Adrenal gland (tissue), 12 donors: ENCODE data around the gene CACHD1. TPM values are rescaled to one million over a fixed set of nuclear protein-coding genes. Genes with fewer than 3 reads are reported as not detected.

Source experiments
- DNase-seq, 7 donors: peaks; one replicate each; pipeline ENCODE4 v3.0.0-alpha.2; 2019 to 2020
- H3K27ac ChIP-seq, 5 donors: fragments of 200-600 bp; sonication (generic) in 4 of 5; 1 replicate in 3 of 5; 2 replicates in 2 of 5; pipeline versions ENCODE4 v1.5.1 to v1.8.0; 2016 to 2020; ENCODE audit warnings: mild to moderate bottlenecking in 1 of 5
- H3K27me3 ChIP-seq: fragments of 200-600 bp; 2 replicates; pipeline ENCODE4 v1.8.0; 2021
- H3K36me3 ChIP-seq, 2 donors: fragments of 200-600 bp; replicated peaks in 1 of 2; 1 replicate in 1 of 2; 2 replicates in 1 of 2; pipeline versions ENCODE4 v1.5.1 to v1.8.0; 2018 to 2022
- H3K4me1 ChIP-seq, 2 donors: fragments of 200-600 bp; replicated peaks in 1 of 2; 1 replicate in 1 of 2; 2 replicates in 1 of 2; pipeline versions ENCODE4 v1.5.1 to v1.8.0; 2018 to 2021
- H3K4me3 ChIP-seq, 4 donors: fragments of 200-600 bp; sonication (generic) in 3 of 4; one replicate each; pipeline ENCODE4 v1.5.1; 2016 to 2018
- H3K9me3 ChIP-seq, 3 donors: fragments of 200-600 bp; sonication (generic) in 1 of 3; replicated peaks in 1 of 3; 1 replicate in 2 of 3; 2 replicates in 1 of 3; pipeline versions ENCODE4 v1.5.1 to v1.8.0; 2016 to 2021
- POLR2A ChIP-seq, 2 donors: fragments of 450-650 bp; IDR thresholded peaks; one replicate each; pipeline ENCODE4 v1.6.1; 2017; ENCODE audit warnings: antibody characterized with exemption in 2 of 2, mild to moderate bottlenecking in 2 of 2, moderate library complexity in 1 of 2
- WGBS, 4 donors: extraction: QIAGEN DNeasy Blood & Tissue Kit in 2 of 4; methylation state at CpG; one replicate each; pipeline versions ENCODE4 v1.1.5 to v1.1.7; 2013 to 2017; 5-methylcytosine and 5-hydroxymethylcytosine counted together
- intact Hi-C, 2 donors: fragments of 100-400 bp; cut with DNase I; formaldehyde crosslinking; loops; one replicate each; pipeline versions ENCODE4 v1.14.1 to v1.15.0; 2022 to 2023
- polyA plus RNA-seq, 3 donors: library from polyadenylated mRNA; stranded (reverse); fragments of 200-250 nt in 2 of 3; fragments of 350-450 nt in 1 of 3; fragmentation: Illumina TruSeq in 1 of 3; extraction: RNeasy Lipid Tissue Mini Kit (QIAGEN cat#74804) in 1 of 3; gene quantifications; one replicate each; pipeline ENCODE4 v1.2.3, GENCODE V29; 2013 to 2014
- total RNA-seq, 9 donors: library from RNA; depleted of rRNA in 4 of 9; stranded (reverse); fragments of >200 nt in 4 of 9; fragments of 120-200 nt in 1 of 9; fragmentation: NEBNext Ultra II Directional in 1 of 9; extraction: Animal tissue kit (Norgen Biotek cat#: 25700) in 1 of 9; gene quantifications; one replicate each; pipeline versions ENCODE4 v1.1.0 to v1.2.4, GENCODE V29; 2013 to 2023
- TF ChIP-seq, protein P1 (sequence below), 6 experiments: fragments of 450-650 bp in 4 of 6; fragments of 200-600 bp in 2 of 6; sonication (generic) in 1 of 6; IDR thresholded peaks; 1 replicate in 5 of 6; 2 replicates in 1 of 6; pipeline versions ENCODE4 v1.5.1 to v1.8.0; 2016 to 2021; ENCODE audit warnings: antibody characterized with exemption in 6 of 6, mild to moderate bottlenecking in 2 of 6, moderate library complexity in 1 of 6
- donor health status: healthy with polysubstance abuse.
- donor health status: Bipolar disorder and iron deficiency.
- donor health status: DM: yes; HTN: yes; CAD: no.
- donor health status: DM: no; HTN: no; CAD: no.
- donor health status: DM: no; HTN: no; CAD: no.
- donor health status: DM: yes; HTN: yes; CAD: no.

The CACHD1 gene
- total and polyA plus RNA-seq, 12 donors, result 14.8 to 43.1 (median 24.0) TPM

DNA sequence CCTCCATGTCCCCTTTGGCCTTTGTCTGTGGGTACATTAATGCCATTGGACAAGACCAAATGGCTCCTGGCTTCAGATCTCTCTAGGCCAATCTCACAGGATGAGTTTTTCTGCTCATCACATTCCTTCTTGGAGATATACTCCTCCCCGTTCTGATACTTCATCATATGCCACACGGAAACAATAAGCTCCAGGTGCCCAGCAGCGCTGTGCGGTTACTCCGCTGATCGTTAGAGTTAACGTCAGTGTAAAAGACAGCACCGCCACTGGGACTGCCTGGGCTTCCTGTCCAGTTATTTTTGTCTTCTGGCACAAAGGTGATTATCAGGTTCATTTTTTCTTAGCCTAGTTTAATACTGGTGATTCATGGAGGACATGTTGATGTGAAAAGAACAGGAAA, 22.5 kb downstream of the CACHD1 start:
- Histone ChIP-seq H3K36me3 (no peaks in the 10 kb centered on the region), H3K4me1 (peaks cover 20 to 38% of the 10 kb centered on the region in 2 donors), H3K4me3 (no peak overlapping the region), H3K9me3 (no peaks in the 10 kb centered on the region), H3K27ac (no peak overlapping the region), H3K27me3 (no peaks in the 10 kb centered on the region)
- no peak for DNase-seq
- intact Hi-C loops, result no loop called here
- WGBS, 4 donors, result 78 to 87% (median 79%) methylated on average over 8 of the region's 8 CpGs
- TF ChIP-seq, protein P1, sequence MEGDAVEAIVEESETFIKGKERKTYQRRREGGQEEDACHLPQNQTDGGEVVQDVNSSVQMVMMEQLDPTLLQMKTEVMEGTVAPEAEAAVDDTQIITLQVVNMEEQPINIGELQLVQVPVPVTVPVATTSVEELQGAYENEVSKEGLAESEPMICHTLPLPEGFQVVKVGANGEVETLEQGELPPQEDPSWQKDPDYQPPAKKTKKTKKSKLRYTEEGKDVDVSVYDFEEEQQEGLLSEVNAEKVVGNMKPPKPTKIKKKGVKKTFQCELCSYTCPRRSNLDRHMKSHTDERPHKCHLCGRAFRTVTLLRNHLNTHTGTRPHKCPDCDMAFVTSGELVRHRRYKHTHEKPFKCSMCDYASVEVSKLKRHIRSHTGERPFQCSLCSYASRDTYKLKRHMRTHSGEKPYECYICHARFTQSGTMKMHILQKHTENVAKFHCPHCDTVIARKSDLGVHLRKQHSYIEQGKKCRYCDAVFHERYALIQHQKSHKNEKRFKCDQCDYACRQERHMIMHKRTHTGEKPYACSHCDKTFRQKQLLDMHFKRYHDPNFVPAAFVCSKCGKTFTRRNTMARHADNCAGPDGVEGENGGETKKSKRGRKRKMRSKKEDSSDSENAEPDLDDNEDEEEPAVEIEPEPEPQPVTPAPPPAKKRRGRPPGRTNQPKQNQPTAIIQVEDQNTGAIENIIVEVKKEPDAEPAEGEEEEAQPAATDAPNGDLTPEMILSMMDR (IDR thresholded peaks at IDR 0.05), result no peak
- TF ChIP-seq POLR2A (IDR thresholded peaks at IDR 0.05), result no peak

DNA sequence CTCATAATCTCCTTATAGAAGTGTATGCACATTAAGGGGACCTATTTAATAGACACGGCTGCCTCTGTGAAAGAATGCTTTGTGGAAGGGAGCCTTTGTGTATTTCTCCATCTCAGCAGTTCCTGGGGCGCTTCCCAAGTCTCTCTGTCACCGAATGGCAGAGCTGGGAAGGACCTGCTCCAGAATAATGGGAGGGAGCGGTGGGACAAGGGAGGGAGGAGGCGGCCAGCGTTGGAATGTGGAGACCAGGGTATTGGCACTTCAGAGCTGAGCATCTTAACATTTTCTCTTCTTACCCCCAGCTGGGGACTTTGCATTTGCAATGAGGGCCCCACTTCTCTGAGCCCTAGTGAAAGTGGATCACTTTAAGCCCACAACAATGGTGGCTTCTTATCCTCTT, 23.9 kb downstream of the CACHD1 start:
- H3K4me3 ChIP-seq, result no peak overlapping the region
- TF ChIP-seq, protein P1 (IDR thresholded peaks at IDR 0.05), result no peak
- TF ChIP-seq POLR2A (IDR thresholded peaks at IDR 0.05), result no peak
- 89 to 100% (median 93%) methylated on average over 6 of the region's 6 CpGs for WGBS, 4 donors
- no peaks in the 10 kb centered on the region for H3K27me3 ChIP-seq
- intact Hi-C loops, result no loop called here
- H3K27ac ChIP-seq, result no peak overlapping the region
- no peak for DNase-seq
- H3K36me3 ChIP-seq, result no peaks in the 10 kb centered on the region
- peaks cover 23 to 45% of the 10 kb centered on the region in 2 donors for H3K4me1 ChIP-seq
- no peaks in the 10 kb centered on the region for H3K9me3 ChIP-seq

DNA sequence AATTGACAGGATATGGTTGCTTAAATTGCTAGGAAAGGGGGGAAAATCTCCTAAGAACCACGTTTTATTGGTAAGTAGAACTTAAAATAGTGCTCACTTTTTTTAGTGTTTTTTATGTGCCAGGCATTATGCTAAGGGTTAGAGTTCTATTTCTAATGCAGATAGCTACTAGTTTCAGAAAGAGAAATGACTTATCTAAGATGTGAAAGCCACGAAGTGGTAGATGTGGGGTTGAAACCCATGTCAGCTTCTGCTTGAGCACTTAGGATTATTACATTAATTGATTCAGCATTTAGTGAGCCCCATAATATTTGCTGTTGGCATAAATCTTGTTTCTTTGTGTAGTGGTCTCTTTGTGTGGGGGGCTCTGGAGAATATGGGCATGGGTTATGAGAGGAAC, 24.7 kb downstream of the CACHD1 start:
- no peak overlapping the region for H3K4me3 ChIP-seq
- no peak for TF ChIP-seq POLR2A (IDR thresholded peaks at IDR 0.05)
- TF ChIP-seq, protein P1 (IDR thresholded peaks at IDR 0.05), result no peak
- no peak for DNase-seq
- intact Hi-C loops, result no loop called here
- 41 to 64% (median 44%) methylated on average over 2 of the region's 2 CpGs for WGBS, 4 donors
- H3K27me3 ChIP-seq, result no peaks in the 10 kb centered on the region
- no peaks in the 10 kb centered on the region for H3K9me3 ChIP-seq
- no peaks in the 10 kb centered on the region for H3K36me3 ChIP-seq
- H3K27ac ChIP-seq, result no peak overlapping the region
- H3K4me1 ChIP-seq, result peaks cover 23 to 45% of the 10 kb centered on the region in 2 donors

DNA sequence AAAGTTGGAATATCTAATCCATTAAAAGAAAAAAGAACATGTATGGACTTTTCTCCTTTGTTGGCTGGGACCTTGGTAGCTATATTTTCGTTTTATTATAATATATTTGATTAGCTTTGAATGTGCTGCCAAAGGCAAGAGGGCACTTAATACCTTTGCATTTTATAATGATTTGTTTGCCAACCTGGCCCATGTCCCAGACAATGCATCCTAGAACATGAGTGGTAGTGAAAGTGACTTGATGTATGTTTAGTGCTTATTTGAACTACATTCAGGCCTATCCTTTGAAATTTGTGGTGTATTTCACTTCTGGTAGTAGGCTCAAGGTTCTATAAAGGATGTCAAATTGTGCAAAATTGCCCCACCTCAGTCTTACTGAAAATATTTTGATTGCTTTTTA, 25.9 kb downstream of the CACHD1 start:
- WGBS, 4 donors, result 42 to 63% (median 49%) methylated on average over 1 of the region's 1 CpG

More for the DNA sequence above, 25.9 kb downstream of the CACHD1 start:
- Histone ChIP-seq H3K27ac (no peak overlapping the region), H3K36me3 (no peaks in the 10 kb centered on the region), H3K4me3 (no peak overlapping the region), H3K9me3 (no peaks in the 10 kb centered on the region), H3K4me1 (peaks cover 23 to 41% of the 10 kb centered on the region in 2 donors), H3K27me3 (no peaks in the 10 kb centered on the region)
- TF ChIP-seq, protein P1 (IDR thresholded peaks at IDR 0.05), result no peak
- no peak for TF ChIP-seq POLR2A (IDR thresholded peaks at IDR 0.05)
- intact Hi-C loops, result no loop called here
- DNase-seq, result no peak
